Peyer's patch (tissue), 4 donors: ENCODE measurements around the gene PLPPR5. TPM values are rescaled to one million over a fixed set of nuclear protein-coding genes. Genes with fewer than 3 reads are reported as not detected.

ENCODE experiments used
- DNase-seq, 3 donors: peaks; one replicate each; pipeline ENCODE4 v3.0.0-alpha.2; 2017 to 2019
- H3K27ac ChIP-seq, 4 donors: fragments of 200-600 bp; sonication (generic); one replicate each; pipeline ENCODE4 v1.5.1; 2016 to 2019
- H3K27me3 ChIP-seq, 2 donors: fragments of 200-600 bp; sonication (generic); one replicate each; pipeline ENCODE4 v1.5.1; 2019
- H3K36me3 ChIP-seq, 3 donors: fragments of 200-600 bp; sonication (generic); one replicate each; pipeline ENCODE4 v1.5.1; 2016 to 2019
- H3K4me1 ChIP-seq, 4 donors: fragments of 200-600 bp; sonication (generic); one replicate each; pipeline ENCODE4 v1.5.1; 2016 to 2019
- H3K4me3 ChIP-seq, 4 donors: fragments of 200-600 bp; sonication (generic); 1 replicate in 3 of 4; 2 replicates in 1 of 4; pipeline ENCODE4 v1.5.1; 2016 to 2019; ENCODE audit warnings: mild to moderate bottlenecking in 1 of 4
- H3K9me3 ChIP-seq, 4 donors: fragments of 200-600 bp; sonication (generic); one replicate each; pipeline ENCODE4 v1.5.1; 2016 to 2019; ENCODE audit warnings: mild to moderate bottlenecking in 1 of 4
- CTCF ChIP-seq, 6 experiments: fragments of 450-650 bp in 4 of 6; fragments of 200-600 bp in 2 of 6; sonication (generic) in 1 of 6; IDR thresholded peaks; one replicate each; pipeline ENCODE4 v1.5.1; 2017 to 2019; ENCODE audit warnings: antibody characterized with exemption in 6 of 6, mild to moderate bottlenecking in 3 of 6, moderate library complexity in 1 of 6
- POLR2A ChIP-seq, 2 donors: fragments of 450-650 bp; IDR thresholded peaks; one replicate each; pipeline ENCODE4 v1.5.1; 2017; ENCODE audit warnings: antibody characterized with exemption in 2 of 2, mild to moderate bottlenecking in 2 of 2, moderate library complexity in 2 of 2
- total RNA-seq, 4 donors: library from RNA; depleted of rRNA; stranded (reverse); fragments of >200 nt; gene quantifications; one replicate each; pipeline ENCODE4 v1.1.0, GENCODE V29; 2016

The PLPPR5 gene
- total RNA-seq, 4 donors from 2014 or later: not detected

- H3K4me1 ChIP-seq: no peaks in the 10 kb centered on the region
- no peak for TF ChIP-seq CTCF (IDR thresholded peaks at IDR 0.05)
- TF ChIP-seq POLR2A (IDR thresholded peaks at IDR 0.05): no peak
- no peak overlapping the region for H3K4me3 ChIP-seq
- no peak overlapping the region for H3K27ac ChIP-seq
- no peak for DNase-seq
- H3K27me3 ChIP-seq: no peaks in the 10 kb centered on the region
- no peaks in the 10 kb centered on the region for H3K36me3 ChIP-seq
- no peaks in the 10 kb centered on the region for H3K9me3 ChIP-seq
These were observed 22.6 kb downstream of the PLPPR5 start for GRCh38 chr1:98981917-98982513.

DNA sequence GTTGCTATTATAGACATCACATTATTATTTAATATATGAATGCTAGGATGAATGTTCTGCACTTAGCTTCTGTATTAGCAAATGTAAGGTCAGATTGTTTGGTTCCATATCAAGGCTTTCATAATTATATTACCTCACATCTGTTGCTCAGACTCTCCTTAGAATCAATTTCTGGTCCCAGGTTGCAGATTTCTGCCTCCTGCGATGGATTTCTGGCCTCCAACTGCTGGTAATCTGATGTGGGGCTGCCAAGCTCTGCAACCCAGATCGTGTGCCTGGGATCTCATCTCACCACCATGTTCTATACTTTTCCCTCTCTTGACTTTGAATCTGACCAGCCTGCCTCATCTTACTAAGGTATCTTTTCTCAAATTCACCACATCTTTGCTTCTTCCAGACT, 25.2 kb downstream of the PLPPR5 start:
- no peak overlapping the region for H3K27ac ChIP-seq
- TF ChIP-seq CTCF (IDR thresholded peaks at IDR 0.05): no peak
- no peak for TF ChIP-seq POLR2A (IDR thresholded peaks at IDR 0.05)
- no peaks in the 10 kb centered on the region for H3K27me3 ChIP-seq
- no peaks in the 10 kb centered on the region for H3K9me3 ChIP-seq
- no peak for DNase-seq
- no peaks in the 10 kb centered on the region for H3K36me3 ChIP-seq
- no peaks in the 10 kb centered on the region for H3K4me1 ChIP-seq
- no peak overlapping the region for H3K4me3 ChIP-seq

GRCh38 chr1:98975810-98976209, 28.9 kb downstream of the PLPPR5 start:
- Histone ChIP-seq H3K36me3 (no peaks in the 10 kb centered on the region), H3K9me3 (no peaks in the 10 kb centered on the region), H3K27me3 (no peaks in the 10 kb centered on the region), H3K4me3 (no peak overlapping the region), H3K4me1 (no peaks in the 10 kb centered on the region), H3K27ac (no peak overlapping the region)
- no peak for DNase-seq
- TF ChIP-seq POLR2A (IDR thresholded peaks at IDR 0.05): no peak
- no peak for TF ChIP-seq CTCF (IDR thresholded peaks at IDR 0.05)

GRCh38 chr1:98975113-98975512, 29.5 kb downstream of the PLPPR5 start:
- Histone ChIP-seq H3K36me3 (no peaks in the 10 kb centered on the region), H3K9me3 (no peaks in the 10 kb centered on the region), H3K4me1 (no peaks in the 10 kb centered on the region), H3K27ac (no peak overlapping the region), H3K4me3 (no peak overlapping the region), H3K27me3 (no peaks in the 10 kb centered on the region)
- no peak for TF ChIP-seq POLR2A (IDR thresholded peaks at IDR 0.05)
- no peak for TF ChIP-seq CTCF (IDR thresholded peaks at IDR 0.05)
- DNase-seq: no peak

GRCh38 chr1:98969798-98970490, 34.7 kb downstream of the PLPPR5 start:
- H3K36me3 ChIP-seq: no peaks in the 10 kb centered on the region
- no peaks in the 10 kb centered on the region for H3K27me3 ChIP-seq
- no peaks in the 10 kb centered on the region for H3K9me3 ChIP-seq
- H3K4me3 ChIP-seq: no peak overlapping the region
- no peak overlapping the region for H3K27ac ChIP-seq
- H3K4me1 ChIP-seq: no peaks in the 10 kb centered on the region
- no peak for DNase-seq
- no peak for TF ChIP-seq CTCF (IDR thresholded peaks at IDR 0.05)
- no peak for TF ChIP-seq POLR2A (IDR thresholded peaks at IDR 0.05)
